ENCODE measurements around the gene GDAP2.

GRCh38 chr1:117820694-117821381, 108.6 kb downstream of the GDAP2 start:
- TF ChIP-seq, protein P1, sequence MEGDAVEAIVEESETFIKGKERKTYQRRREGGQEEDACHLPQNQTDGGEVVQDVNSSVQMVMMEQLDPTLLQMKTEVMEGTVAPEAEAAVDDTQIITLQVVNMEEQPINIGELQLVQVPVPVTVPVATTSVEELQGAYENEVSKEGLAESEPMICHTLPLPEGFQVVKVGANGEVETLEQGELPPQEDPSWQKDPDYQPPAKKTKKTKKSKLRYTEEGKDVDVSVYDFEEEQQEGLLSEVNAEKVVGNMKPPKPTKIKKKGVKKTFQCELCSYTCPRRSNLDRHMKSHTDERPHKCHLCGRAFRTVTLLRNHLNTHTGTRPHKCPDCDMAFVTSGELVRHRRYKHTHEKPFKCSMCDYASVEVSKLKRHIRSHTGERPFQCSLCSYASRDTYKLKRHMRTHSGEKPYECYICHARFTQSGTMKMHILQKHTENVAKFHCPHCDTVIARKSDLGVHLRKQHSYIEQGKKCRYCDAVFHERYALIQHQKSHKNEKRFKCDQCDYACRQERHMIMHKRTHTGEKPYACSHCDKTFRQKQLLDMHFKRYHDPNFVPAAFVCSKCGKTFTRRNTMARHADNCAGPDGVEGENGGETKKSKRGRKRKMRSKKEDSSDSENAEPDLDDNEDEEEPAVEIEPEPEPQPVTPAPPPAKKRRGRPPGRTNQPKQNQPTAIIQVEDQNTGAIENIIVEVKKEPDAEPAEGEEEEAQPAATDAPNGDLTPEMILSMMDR (IDR thresholded peaks at IDR 0.05) = no peak
- no peak for TF ChIP-seq POLR2A (IDR thresholded peaks at IDR 0.05)
- no peak for TF ChIP-seq EP300 (IDR thresholded peaks at IDR 0.05; ENCODE audit: low read depth)
